HG03066 (cell line): ENCODE measurements around the gene PRUNE1.

Experiments used
- ATAC-seq: cut with Tn5 transposase; IDR thresholded peaks from one replicate; pipeline ENCODE4 v1.9.1; 2021; ENCODE audit warnings: low read depth; ENCODE audit not compliant: unreplicated experiment

Gene PRUNE1

DNA sequence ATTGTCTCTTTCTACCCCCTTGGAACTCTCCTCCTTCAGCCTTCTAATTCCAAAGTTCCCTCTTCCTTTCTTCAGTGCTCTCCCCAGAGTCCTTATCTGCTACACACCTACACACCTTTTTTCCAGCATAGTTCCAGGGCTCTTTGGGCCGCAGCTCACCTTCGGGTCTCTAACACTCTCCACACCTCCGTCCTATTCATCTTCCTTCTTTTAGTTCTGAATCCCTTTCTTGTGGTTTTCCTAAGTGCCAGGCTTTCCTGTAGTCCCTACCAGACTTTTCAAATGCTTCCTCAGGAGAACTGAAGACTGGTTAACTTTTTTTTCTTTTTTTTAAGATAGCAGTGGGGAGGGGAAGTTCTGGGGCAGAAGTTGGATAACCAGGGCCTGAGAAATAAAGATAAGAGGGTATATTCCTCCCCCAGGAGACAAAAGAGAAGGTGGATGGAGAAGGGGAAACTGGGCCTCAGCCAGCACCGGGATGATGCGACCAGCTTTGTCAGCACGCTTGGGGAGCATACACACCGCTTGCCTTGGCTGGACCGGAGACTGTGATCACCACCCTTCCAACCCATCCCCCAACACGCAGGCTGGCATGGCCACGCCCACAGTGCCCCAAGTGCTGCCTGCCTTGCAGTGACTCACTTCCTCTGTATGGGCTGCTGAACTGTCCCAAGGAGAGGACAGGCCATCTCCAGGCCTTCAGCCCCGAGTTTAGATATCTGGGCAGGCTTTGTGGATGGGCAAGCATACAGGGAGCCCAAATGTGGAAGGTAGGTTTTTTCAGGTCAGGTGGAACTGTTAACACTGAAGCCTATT lies 31.2 kb upstream of the PRUNE1 start:
- ATAC-seq = no peak

DNA sequence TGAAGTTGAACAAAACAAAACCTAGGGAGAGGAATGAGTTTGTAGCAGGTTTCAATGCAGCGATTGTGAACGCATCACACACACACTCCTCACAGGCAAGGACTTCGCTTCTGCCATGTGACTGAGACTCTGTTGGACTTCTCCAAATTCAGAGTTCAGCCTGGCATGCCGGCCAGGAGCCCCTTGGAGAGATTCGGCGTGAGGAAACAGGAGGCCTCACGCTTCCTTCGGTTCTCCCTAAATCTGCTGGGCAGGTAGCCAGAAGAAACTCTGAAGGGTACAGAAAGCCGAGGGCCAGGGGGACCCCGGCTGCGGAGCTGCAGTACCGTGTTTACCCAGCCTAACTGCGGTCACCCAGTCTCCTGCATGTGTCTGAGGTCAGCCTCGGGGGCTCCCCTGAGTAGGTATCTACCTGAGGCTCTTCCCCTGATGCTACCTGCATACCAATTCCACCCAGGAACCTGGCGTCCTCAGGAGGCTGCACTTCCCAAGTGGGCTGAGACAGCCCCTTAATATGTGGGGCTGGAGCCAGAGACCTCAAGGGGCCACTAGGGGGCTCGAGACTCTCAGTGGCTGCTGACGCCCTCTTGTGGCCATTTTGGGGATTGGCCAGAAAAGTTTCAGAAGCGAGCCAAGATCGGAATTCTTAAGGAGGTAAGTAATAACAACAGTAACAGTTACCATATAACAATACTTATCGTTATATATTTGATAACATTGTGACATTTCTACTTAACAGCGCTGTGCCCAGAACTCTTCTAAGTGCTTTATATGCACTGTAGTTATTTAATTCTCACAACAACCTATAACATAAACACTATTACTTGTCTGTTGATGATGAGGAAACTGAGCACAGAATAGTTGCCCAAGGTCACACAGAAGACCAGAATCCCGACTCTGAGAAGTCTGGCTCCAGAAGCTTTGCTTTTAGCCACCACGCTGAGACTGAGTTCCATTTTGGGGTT lies 28.9 kb upstream of the PRUNE1 start:
- peak; percentile 52 for ATAC-seq

DNA sequence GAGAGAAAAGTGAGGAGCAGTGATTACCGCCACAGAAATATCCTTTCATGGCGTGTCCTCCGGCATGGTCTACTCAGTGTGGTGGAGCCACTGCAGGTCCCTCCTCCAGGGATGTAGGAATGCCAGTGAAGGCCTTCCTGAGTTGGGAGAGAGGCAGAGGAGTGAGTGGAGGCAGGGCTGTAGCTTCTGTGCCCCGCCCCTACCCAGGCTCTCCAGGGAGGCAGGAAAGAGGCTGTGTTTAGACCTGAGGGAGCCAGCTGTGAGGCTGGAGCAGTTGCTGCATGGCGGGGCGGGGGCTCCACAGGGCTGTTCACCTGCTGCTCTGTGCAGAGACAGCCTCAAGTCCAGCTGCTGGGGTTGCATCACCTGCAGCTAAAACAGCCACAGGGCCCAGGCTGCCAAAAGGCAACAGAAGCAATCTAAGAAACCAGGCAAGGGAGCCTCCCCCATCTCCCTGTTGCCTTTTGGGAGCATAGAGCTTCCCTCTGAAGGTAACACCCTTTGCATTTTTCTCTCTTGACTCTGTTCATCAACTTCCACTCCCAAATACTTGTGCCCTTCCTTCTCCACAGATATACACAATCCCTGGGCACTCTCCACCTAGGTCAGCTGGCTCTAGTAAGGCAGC lies 27.0 kb upstream of the PRUNE1 start:
- no peak for ATAC-seq

DNA sequence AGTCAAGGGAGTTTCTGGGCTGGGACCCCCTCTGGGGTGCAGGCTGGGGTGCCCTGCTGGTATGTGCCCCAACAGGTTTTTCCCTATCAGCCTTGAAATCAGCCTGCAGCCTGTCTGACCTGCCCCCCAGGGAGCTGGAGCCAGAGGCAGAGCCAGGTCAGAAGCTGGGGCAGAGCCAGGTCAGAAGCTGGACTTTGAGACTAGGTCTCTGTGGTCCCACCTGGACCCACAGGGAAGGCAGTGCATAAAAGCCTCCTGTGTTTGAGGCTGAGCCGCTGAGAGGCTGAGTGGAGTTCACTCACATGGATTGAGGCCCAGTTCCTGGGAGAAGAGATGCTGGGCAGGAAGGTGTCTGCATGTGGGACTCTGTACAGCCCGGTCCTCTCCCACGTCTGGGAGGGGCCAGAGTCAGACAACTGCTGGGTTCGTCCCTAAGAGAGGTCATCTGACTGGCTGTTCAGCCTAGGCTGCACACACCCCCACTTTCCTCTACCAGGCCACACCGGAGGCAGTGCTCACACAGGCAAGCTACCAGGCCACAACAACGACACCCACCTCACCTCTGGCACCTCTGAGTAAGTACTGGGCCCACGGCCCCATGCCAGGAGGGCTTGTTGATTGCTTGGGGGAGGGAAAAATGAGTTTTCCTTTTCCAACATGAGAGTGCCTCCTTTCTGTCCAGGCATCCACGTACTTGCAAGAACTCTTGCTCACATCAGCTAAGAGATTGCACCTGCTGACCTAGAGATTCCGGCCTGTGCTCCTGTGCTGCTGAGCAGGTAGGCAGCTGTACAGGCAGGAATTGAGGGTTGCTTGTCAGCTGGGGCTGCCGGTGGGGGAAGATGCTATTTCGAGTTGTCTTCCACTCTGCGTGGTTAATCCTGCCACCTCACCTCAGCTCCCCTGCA lies 26.2 kb upstream of the PRUNE1 start, which contains the start of gene ANXA9:
ANXA9 (plus strand) TSS at position 488 of the 908 bp plus-strand sequence. CDS start 814 bp downstream, outside the sequence.
- ATAC-seq = no peak

DNA sequence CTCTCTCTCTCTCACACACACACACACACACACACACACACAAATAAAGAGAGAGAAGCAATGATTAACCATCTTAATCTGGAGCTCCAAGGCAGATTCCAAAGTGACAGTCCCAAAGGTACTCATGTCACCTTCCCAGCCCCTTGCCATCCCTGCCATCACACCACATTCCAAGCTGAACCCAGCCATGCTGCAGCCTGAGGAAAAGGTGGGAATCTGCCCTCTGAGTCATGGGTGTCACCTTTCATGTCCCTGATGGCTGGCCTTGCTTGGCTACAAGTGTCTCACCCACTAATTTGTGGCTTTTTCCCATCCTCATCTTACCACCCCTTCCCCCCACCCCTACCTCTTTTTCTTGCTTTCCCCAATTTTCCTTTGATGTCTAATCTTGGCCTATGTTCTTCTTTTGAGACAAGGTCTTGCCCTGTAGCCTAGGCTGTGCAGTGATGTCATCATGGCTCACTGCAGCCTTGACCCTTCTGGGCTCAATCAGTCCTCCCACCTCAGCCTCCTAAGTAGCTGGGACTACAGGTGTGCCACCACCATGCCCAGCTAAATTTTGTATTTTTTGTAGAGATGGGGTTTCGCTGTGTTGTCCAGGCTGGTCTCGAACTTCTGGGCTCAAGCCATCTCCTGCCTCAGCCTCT lies 22.9 kb upstream of the PRUNE1 start:
- ATAC-seq = no peak

DNA sequence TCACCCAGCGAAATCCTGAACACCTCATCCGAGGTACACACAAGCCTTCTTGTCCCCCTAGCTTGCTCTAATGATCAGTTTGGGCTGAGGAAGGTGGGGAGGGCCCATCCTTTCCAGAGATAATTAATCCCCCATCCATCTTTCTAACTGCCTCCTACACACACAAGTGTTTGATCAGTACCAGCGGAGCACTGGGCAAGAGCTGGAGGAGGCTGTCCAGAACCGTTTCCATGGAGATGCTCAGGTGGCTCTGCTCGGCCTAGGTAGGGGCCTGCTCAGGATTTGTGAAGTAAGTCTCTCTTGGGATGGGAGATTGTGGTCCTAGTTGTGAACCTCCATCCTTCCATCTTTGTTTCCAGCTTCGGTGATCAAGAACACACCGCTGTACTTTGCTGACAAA lies 20.3 kb upstream of the PRUNE1 start:
- no peak for ATAC-seq

DNA sequence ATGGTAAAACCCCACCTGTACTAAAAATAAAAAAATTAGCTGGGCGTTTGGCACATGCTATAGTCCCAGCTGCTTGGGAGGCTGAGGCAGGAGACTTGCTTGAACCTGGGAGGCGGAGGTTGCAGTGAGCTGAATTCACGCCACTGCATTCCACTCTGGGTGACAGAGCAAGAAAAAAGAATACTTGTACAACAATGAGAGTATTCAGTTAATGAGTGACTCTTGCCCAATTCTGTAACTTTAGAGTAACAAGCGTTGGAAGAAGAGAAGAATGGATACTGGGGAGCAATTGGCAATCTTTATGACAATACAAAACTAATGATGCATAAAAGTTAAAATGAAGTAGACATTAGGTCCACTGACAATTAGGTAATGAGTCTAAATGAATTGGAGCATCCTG lies 15.6 kb upstream of the PRUNE1 start:
- ATAC-seq = no peak

DNA sequence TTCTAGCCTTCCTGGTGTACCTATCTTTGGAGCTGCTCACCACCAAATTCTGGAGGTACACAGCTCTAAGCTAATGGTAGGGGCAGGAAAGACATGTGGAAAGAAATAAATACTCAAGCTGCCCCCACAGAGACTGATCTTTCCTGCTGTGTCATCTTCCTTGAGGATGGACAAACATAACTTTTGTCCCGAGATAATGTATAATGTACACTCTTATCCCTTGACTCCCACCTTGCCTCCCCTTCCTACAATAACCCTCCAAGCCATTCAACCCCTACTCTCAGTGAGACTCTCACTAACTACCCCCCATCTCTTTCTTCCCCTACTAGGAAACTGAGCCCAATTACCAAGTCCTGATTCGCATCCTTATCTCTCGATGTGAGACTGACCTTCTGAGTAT lies 14.0 kb upstream of the PRUNE1 start:
- no peak for ATAC-seq

DNA sequence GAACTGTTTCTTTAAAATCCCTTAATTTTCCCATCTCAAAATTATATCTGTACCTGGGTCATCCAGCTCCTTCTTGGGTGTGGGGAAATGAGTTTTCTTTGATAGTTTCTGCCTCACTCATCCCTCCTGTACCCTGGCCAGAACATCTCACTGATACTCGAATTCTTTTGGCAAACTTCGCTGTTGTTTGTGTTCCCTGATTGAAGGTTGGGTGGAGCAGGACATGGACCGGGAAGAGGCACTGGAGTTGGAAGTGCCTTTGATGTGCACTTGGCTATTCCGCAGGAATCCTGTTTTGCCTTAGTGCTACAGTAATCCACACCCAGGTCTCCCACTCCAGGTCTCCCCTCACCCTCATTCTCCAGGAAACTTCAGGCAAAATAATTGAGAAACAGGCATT lies 12.8 kb upstream of the PRUNE1 start:
- no peak for ATAC-seq

DNA sequence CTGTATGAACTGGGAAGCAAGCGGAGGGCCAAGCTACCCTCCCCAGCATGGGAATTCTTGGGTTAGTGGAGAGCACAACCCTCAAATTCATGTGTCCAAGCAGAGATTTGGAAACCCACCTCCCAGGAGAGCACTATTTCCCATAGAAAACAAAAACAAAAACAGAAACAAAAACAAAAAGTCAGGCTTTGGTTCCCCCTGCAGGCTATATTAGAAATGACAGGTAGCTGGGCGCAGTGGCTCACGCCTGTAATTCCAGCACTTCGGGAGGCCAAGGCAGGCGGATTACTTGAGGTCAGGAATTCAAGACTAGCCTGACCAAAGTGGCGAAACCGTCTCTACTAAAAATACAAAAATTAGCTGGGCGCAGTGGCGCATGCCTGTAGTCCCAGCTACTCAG lies 12.4 kb upstream of the PRUNE1 start:
- no peak for ATAC-seq

DNA sequence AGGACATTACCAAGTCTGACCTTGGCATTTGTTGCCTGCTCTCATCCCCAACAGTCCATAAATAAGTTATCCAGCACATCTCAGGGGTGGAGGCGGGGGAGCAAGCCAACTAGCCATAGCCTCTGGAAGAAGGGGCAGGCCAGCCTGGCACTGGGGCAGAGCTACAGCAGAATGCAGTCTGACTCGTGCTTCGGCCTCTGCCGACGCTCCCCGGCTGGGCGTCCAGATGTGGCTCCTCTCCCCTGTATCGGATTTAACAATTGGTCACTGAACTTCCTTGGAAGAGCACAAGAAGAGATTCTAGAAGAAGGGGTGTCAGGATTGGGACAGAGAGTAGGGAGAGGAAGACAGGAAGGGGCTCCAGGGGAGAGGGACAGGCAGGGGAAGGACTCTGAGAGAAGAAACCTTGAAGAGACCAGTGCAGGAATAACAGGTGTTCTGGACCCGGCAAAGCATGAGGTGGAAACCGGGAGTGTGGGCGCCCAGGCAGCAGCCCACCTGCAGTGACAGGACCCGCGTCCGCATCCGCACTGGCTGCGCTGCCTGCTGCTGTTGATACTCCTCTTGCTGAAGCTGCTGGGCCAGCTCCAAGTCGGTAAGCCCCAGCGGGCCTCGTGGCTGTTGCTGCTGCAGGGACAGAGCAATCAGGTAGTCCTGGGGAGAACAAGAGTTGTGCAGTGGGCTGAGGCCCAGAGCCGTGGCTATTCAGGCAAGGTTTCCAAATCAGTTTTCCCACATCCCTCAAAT lies 10.9 kb upstream of the PRUNE1 start:
- ATAC-seq = no peak

DNA sequence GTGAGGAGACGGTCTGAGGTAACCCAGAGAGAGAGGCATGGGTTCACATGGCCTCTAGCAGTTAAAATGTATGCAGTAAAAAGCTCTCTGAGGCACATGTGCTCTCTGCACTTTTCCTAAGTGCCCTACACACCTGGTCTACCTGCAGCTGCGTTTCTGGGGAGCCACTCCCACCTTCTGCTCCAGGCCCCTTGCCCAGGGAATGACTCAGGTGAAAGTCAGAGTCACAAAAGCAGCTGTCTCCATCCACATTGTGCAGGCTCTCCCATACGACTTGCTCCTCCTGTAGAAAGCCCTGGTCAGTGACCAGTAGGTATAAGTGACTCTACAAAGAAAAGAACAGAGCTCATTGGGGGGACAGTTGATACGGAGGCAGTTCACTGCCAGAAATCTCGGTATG lies 10.3 kb upstream of the PRUNE1 start:
- ATAC-seq = no peak

DNA sequence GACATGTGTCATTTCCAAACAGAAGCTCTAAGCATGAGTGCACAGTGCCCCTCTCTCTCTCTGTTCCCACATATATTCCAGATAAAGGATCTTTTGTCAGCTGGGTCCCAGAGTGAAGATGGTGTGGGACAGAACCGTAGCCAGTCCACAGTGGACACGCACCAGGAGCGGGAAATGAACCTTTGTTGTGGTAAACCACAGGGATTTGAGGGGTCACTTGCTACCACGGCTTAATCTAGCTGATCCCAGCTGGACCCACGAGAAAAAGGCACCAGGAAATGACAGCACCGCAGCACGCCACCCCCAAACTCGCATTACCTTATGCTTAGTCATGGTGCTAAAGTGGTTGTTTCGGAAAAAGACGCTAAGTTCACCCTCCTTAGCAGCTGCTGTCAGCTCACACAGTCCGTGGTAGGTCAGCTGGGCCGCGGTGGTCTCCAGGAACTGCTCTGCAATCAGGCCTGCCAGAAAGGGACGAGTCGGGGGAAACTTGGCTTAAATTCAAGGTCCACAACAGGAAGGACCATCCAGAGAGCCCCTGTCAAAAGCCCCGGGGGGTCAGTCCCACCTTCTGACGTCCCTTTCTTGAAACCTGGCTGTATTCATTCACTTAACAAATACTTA lies 9.1 kb upstream of the PRUNE1 start:
- no peak for ATAC-seq

DNA sequence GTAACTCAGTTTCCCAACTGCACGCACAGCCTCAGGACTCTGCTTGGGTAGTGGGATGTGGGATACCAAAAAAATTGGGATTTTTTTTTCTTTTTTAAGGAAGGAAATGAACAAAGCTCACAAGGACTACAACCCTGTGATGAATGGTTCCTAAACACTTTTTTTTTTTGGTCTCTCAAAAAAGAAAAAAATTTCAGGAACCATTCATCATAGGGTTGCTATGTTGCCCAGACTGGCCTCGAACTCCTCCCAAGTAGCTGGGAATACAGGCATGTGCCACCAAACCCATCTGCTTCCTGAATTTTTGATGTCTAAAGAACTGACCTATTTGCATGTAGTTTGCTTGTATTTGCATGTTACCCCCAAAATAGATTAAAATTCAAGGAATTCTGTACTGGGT lies 8.3 kb upstream of the PRUNE1 start:
- ATAC-seq = no peak

DNA sequence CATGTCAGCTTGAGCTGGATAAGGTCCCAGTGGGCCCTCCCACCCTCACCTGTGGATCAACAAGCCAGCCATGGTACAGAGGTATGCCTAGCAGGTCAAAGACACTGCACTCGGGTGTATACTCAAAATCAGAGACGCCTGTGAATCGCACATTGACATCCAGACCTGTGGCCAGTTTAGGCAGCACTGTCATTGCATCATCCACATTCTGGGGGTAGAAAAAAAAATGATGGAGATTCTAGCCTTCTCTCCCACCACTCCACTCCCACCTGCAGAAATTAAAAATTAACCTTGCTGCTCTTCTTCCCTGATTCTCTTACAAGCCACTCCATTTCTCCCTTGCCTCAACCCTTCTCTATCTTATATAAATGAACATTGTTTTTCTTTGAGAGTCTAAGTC lies 7.8 kb upstream of the PRUNE1 start:
- ATAC-seq = no peak

DNA sequence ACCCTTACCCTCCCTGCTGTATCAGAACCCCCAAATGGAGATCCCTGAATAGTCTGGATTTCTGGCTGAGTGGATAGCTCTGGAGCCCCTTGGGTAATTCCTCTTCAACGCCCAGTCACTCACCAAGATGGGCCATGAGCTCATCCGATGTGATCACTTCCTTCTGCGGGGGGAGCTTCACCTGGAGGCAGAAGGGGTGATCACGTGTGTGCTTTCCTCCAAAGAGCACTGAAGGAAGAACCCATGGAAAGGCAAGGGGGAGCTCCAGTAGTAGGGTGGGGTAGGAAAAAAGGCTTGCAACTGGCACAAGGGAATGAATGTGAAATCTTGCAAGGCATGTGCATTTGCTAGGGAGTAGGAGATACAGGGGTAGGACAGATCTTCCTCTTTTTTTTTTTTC lies 6.6 kb upstream of the PRUNE1 start:
- ATAC-seq = no peak

DNA sequence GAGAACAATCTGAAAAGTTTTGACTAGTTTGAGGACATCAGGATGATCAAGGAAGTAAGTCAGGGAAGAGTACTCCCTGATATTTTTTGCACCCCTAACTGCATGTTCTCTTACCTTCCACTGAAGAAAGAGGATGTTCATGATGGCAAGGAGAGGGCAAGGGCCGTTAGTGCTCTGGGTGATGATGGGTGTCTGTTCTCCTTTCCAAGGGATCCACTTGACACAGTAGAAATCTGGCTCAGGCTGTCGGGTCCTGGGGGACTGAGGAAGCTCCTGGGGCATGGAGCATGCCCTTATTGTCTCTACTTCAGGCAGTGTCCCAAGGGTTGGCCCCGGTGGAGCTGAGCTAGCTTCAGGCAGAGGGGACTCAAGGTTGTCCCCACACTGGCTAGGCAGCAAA lies 6.2 kb upstream of the PRUNE1 start:
- ATAC-seq = no peak

DNA sequence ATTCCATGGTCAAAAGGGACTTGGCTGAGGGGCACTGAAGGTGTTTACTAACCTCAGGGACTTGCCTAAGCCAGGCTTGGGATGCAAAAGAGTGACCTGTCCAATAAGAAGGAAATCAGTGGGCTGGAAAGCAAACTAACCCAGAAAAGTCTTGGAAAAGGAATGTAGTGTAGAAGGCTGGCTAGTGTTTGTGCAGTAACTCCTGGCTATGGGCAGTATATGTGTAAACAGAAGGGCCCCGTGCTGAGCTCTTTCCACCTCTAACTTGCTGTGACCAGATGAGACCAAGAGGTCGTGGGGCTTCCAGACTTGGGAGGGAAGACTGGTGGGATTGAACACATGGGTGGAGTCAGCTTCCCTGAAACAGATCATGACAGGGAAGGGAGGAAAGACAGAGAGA lies 5.6 kb upstream of the PRUNE1 start:
- no peak for ATAC-seq
